ENCODE results near the gene BEAN1. TPM values are rescaled to one million over a fixed set of nuclear protein-coding genes. Genes with fewer than 3 reads are reported as not detected.

Gene BEAN1
- total and polyA plus RNA-seq, 9 of the 15 experiments (the other 6 are each of a cell fraction or from before 2014, with no cell fraction given), result not detected

GRCh38 chr16:66435896-66436295 is 8.8 kb downstream of the BEAN1 start:
- CTCF ChIA-PET (ENCODE audit: low intra/inter-chr PET ratio), result no interaction called here
- in situ Hi-C loops (cut with MboI) (no loop called here), intact Hi-C loops (cut with micrococcal nuclease) (no loop called here)
- FAIRE-seq, result no peak
- no peak for DNase-seq (ENCODE audit: extremely low read depth in 1 of 4, low spot score in 3 of 4)
- H2AFZ ChIP-seq (ENCODE audit: low read depth, low read length), result no peak overlapping the region
- H3K9ac ChIP-seq (ENCODE audit: insufficient read depth in 1 of 2, low read depth in 2 of 2, low read length in 2 of 2), result no peak overlapping the region
- BruUV-seq (replicated peaks), result no TSS peak
- no peak for ATAC-seq
- no peak overlapping the region for H3K4me2 ChIP-seq (ENCODE audit: insufficient read depth, low read length)
- no peaks in the 10 kb centered on the region for H3K9me1 ChIP-seq (ENCODE audit: control insufficient read depth, insufficient read depth, low read length)
- no peak overlapping the region for H3K4me3 ChIP-seq
- peaks cover 3% of the 10 kb centered on the region; the same call in 1 of the 2 replicates for H4K20me1 ChIP-seq (replicated peaks; ENCODE audit: control insufficient read depth, insufficient read depth, low read length)
- no peaks in the 10 kb centered on the region for H3K36me3 ChIP-seq (ENCODE audit: control insufficient read depth, insufficient read depth, low read length)
- no peaks in the 10 kb centered on the region for H3K4me1 ChIP-seq (replicated peaks in 1 of 2; ENCODE audit: control insufficient read depth in 2 of 2, insufficient read depth in 2 of 2, low read length in 2 of 2)
- POLR2A ChIA-PET, result no interaction called here
- peaks cover 17 to 62% of the 10 kb centered on the region in 2 experiments for H3K27me3 ChIP-seq (ENCODE audit: control insufficient read depth in 2 of 2, insufficient read depth in 2 of 2, low read length in 2 of 2)
- no peak overlapping the region for H3K27ac ChIP-seq (ENCODE audit: extremely low read depth, low read depth, low read length)
- WGBS (ENCODE audit: insufficient coverage, low coverage, missing lambda C conversion rate), result 0% methylated on average over 1 of the region's 1 CpG
- no peaks in the 10 kb centered on the region for H3K9me3 ChIP-seq (replicated peaks; ENCODE audit: control insufficient read depth, insufficient read depth, low read depth, low read length)
- no peaks in the 10 kb centered on the region for H3K79me2 ChIP-seq (ENCODE audit: control insufficient read depth, insufficient read depth, low read length)
- no peak for TF ChIP-seq LARP7 (IDR thresholded peaks at IDR 0.05)
- TF ChIP-seq ARID4B (CRISPR knock-in tag; IDR thresholded peaks at IDR 0.05), result no peak
- no peak for TF ChIP-seq CHAMP1 (IDR thresholded peaks at IDR 0.05)
- TF ChIP-seq SRSF3 (IDR thresholded peaks at IDR 0.05; ENCODE audit: insufficient read depth, low read length), result no peak
- TF ChIP-seq SPI1 (IDR thresholded peaks at IDR 0.05; ENCODE audit: borderline replicate concordance, low read depth, low read length), result no peak
- no peak for TF ChIP-seq RNF2 (IDR thresholded peaks at IDR 0.05)
- TF ChIP-seq SOX6 (IDR thresholded peaks at IDR 0.05), result no peak
- no peak for TF ChIP-seq USF2 (CRISPR knock-in tag; IDR thresholded peaks at IDR 0.05)
- TF ChIP-seq CTCFL (IDR thresholded peaks at IDR 0.05; ENCODE audit: borderline replicate concordance, insufficient read depth, low read depth, low read length, poor library complexity, severe bottlenecking), result no peak
- TF ChIP-seq DLX4 (CRISPR knock-in tag; IDR thresholded peaks at IDR 0.05), result no peak
- TF ChIP-seq NFIX (CRISPR knock-in tag; IDR thresholded peaks at IDR 0.05; ENCODE audit: low read depth), result no peak
- no peak for TF ChIP-seq PRPF4 (IDR thresholded peaks at IDR 0.05; ENCODE audit: insufficient read depth, low read depth, low read length, poor library complexity, severe bottlenecking)

Measured in K562 (cell line).